KMS-11 (cell line): Measurements from ENCODE around the gene SH3GL3.

Source experiments
- H2AFZ ChIP-seq: fragments of 200-600 bp; sonication (generic); 2 replicates; pipeline ENCODE4 v1.6.1; 2016; ENCODE audit warnings: antibody characterized with exemption, mixed run types, low read depth
- H3K27ac ChIP-seq: fragments of 200-600 bp; sonication (generic); 2 replicates; pipeline ENCODE4 v1.6.1; 2016; ENCODE audit warnings: mild to moderate bottlenecking, mixed run types
- H3K27me3 ChIP-seq: fragments of 200-600 bp; sonication (generic); 2 replicates; pipeline ENCODE4 v1.6.1; 2017; ENCODE audit warnings: mild to moderate bottlenecking, low read depth, mixed run types, moderate library complexity; ENCODE audit not compliant: insufficient read depth
- H3K36me3 ChIP-seq: fragments of 200-600 bp; sonication (generic); 2 replicates; pipeline ENCODE4 v1.6.1; 2017; ENCODE audit warnings: mild to moderate bottlenecking, mixed run types; ENCODE audit not compliant: insufficient read depth
- H3K4me1 ChIP-seq: fragments of 200-600 bp; sonication (generic); 2 replicates; pipeline ENCODE4 v1.6.1; 2016; ENCODE audit warnings: mild to moderate bottlenecking, low read depth, mixed run types; ENCODE audit not compliant: poor library complexity, severe bottlenecking
- H3K4me2 ChIP-seq: fragments of 200-600 bp; sonication (generic); 2 replicates; pipeline ENCODE4 v1.7.0; 2016; ENCODE audit warnings: mild to moderate bottlenecking, mixed run types
- H3K4me3 ChIP-seq: fragments of 200-600 bp; sonication (generic); IDR thresholded peaks from 2 replicates; pipeline ENCODE4 v1.6.1; 2017; ENCODE audit warnings: low read depth, low read length, mixed read lengths; ENCODE audit not compliant: insufficient read depth
- H3K79me2 ChIP-seq: fragments of 200-600 bp; sonication (generic); 2 replicates; pipeline ENCODE4 v1.6.1; 2016; ENCODE audit warnings: low read depth, mixed run types; ENCODE audit not compliant: insufficient read depth
- H3K9ac ChIP-seq: fragments of 200-600 bp; sonication (generic); 2 replicates; pipeline ENCODE4 v1.6.1; 2016; ENCODE audit warnings: mild to moderate bottlenecking, mixed run types
- H4K20me1 ChIP-seq: fragments of 200-600 bp; sonication (generic); 2 replicates; pipeline ENCODE4 v1.6.1; 2016; ENCODE audit warnings: mild to moderate bottlenecking, mixed run types; ENCODE audit not compliant: insufficient read depth
- TF ChIP-seq, protein P1 (sequence below): fragments of 200-600 bp; sonication (generic); conservative IDR thresholded peaks from 2 replicates; pipeline ENCODE4 v1.6.1; 2017; ENCODE audit warnings: low read depth, mild to moderate bottlenecking, antibody characterized with exemption, low read length, moderate library complexity, mixed read lengths

Gene SH3GL3

GRCh38 chr15:83567318-83567717, 120.2 kb downstream of the SH3GL3 start:
- TF ChIP-seq, protein P1, sequence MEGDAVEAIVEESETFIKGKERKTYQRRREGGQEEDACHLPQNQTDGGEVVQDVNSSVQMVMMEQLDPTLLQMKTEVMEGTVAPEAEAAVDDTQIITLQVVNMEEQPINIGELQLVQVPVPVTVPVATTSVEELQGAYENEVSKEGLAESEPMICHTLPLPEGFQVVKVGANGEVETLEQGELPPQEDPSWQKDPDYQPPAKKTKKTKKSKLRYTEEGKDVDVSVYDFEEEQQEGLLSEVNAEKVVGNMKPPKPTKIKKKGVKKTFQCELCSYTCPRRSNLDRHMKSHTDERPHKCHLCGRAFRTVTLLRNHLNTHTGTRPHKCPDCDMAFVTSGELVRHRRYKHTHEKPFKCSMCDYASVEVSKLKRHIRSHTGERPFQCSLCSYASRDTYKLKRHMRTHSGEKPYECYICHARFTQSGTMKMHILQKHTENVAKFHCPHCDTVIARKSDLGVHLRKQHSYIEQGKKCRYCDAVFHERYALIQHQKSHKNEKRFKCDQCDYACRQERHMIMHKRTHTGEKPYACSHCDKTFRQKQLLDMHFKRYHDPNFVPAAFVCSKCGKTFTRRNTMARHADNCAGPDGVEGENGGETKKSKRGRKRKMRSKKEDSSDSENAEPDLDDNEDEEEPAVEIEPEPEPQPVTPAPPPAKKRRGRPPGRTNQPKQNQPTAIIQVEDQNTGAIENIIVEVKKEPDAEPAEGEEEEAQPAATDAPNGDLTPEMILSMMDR, result no peak
- Histone ChIP-seq H3K27ac (no peak overlapping the region), H3K4me3 (no peak overlapping the region), H3K4me1 (no peaks in the 10 kb centered on the region), H4K20me1 (no peaks in the 10 kb centered on the region), H3K9ac (no peak overlapping the region), H3K36me3 (no peaks in the 10 kb centered on the region), H3K79me2 (no peaks in the 10 kb centered on the region), H3K4me2 (no peak overlapping the region), H2AFZ (no peak overlapping the region), H3K27me3 (no peaks in the 10 kb centered on the region)

GRCh38 chr15:83569341-83569740, 122.2 kb downstream of the SH3GL3 start:
- no peaks in the 10 kb centered on the region for H3K79me2 ChIP-seq
- H4K20me1 ChIP-seq, result no peaks in the 10 kb centered on the region
- H3K4me3 ChIP-seq, result no peak overlapping the region
- H2AFZ ChIP-seq, result no peak overlapping the region
- no peaks in the 10 kb centered on the region for H3K36me3 ChIP-seq
- H3K9ac ChIP-seq, result no peak overlapping the region
- H3K27ac ChIP-seq, result no peak overlapping the region
- H3K4me2 ChIP-seq, result no peak overlapping the region
- H3K4me1 ChIP-seq, result no peaks in the 10 kb centered on the region
- TF ChIP-seq, protein P1, result no peak
- no peaks in the 10 kb centered on the region for H3K27me3 ChIP-seq

GRCh38 chr15:83570756-83571155, 123.6 kb downstream of the SH3GL3 start:
- H3K4me3 ChIP-seq, result no peak overlapping the region
- H3K27me3 ChIP-seq, result no peaks in the 10 kb centered on the region
- H3K79me2 ChIP-seq, result no peaks in the 10 kb centered on the region
- TF ChIP-seq, protein P1, result no peak
- H3K36me3 ChIP-seq, result no peaks in the 10 kb centered on the region
- H2AFZ ChIP-seq, result no peak overlapping the region
- no peaks in the 10 kb centered on the region for H4K20me1 ChIP-seq
- H3K27ac ChIP-seq, result no peak overlapping the region
- H3K4me1 ChIP-seq, result no peaks in the 10 kb centered on the region
- H3K4me2 ChIP-seq, result no peak overlapping the region
- no peak overlapping the region for H3K9ac ChIP-seq

DNA sequence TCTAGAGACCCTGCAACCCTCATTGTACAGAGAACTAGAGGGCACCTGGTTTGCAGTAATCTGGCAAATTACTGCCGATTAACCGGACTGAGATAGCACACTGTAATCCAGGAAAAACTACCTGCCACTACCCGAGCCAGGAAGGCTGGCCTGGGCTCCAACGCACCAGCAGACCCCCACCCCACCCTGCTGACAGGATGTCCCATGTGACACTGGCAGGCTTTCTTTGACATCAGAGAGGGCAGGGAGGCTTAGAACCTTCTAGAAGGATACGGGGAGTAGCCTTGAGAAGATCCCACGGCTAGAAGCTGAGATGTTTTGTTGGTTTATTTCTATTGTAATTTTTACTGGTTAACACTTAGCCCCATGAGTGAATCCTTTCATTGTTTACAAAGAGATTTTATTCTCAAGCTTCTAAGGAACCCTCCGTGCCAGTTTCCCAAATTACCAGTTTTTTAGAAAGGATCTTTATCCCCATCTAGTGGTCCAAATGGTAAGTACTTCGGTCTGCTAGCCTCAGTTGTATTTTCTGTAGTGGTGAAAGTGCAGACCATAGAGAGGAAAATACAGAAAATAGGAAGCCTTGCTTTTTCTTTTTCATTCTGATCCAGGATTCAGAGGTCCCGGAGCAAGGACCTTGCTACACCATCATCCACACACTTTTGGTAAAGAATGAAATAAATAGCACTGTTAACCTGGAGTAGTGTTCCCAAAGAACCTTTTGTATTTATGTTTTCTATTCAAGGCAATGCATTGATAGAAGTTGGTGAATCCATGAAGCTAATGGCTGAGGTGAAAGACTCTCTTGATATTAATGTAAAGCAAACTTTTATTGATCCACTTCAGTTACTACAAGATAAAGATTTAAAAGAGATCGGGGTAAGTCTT, 124.9 kb downstream of the SH3GL3 start:
- H3K4me1 ChIP-seq, result no peaks in the 10 kb centered on the region
- H3K36me3 ChIP-seq, result no peaks in the 10 kb centered on the region
- H4K20me1 ChIP-seq, result no peaks in the 10 kb centered on the region

More for the DNA sequence above, 124.9 kb downstream of the SH3GL3 start:
- H3K4me2 ChIP-seq, result no peak overlapping the region
- H3K27me3 ChIP-seq, result no peaks in the 10 kb centered on the region
- TF ChIP-seq, protein P1, result peak; percentile 73
- no peak overlapping the region for H3K9ac ChIP-seq
- H2AFZ ChIP-seq, result no peak overlapping the region
- no peaks in the 10 kb centered on the region for H3K79me2 ChIP-seq
- no peak overlapping the region for H3K27ac ChIP-seq
- H3K4me3 ChIP-seq, result no peak overlapping the region
